ENCODE results near the gene CYP27B1.

CYP27B1 gene

GRCh38 chr12:57753756-57754337 lies 13.0 kb downstream of the CYP27B1 start:
- no peak overlapping the region for H2AFZ ChIP-seq (ENCODE audit: low read length)
- peaks cover 21% of the 10 kb centered on the region for H3K79me2 ChIP-seq (ENCODE audit: insufficient read depth, low read length)
- no peaks in the 10 kb centered on the region for H3K27me3 ChIP-seq (ENCODE audit: insufficient read depth, low read length)
- H3K4me2 ChIP-seq (ENCODE audit: low read length), result peak overlapping the region; percentile 56; the same call in 1 of the 2 replicates
- peaks cover 48% of the 10 kb centered on the region for H3K4me1 ChIP-seq (ENCODE audit: insufficient read depth, low read length, severe bottlenecking)
- TF ChIP-seq CTCF (IDR thresholded peaks at IDR 0.05; ENCODE audit: low read length) (no peak), EZH2 (IDR thresholded peaks at IDR 0.05; ENCODE audit: borderline replicate concordance, low read length) (no peak)
- no peaks in the 10 kb centered on the region for H3K9me3 ChIP-seq (ENCODE audit: low read length)
- peak overlapping the region; percentile 73 for H3K4me3 ChIP-seq (ENCODE audit: low read depth, low read length, poor library complexity, severe bottlenecking)
- H4K20me1 ChIP-seq (ENCODE audit: insufficient read depth, low read length), result no peaks in the 10 kb centered on the region
- peak overlapping the region; percentile 8; the same call in 1 of the 2 replicates for H3K9ac ChIP-seq (ENCODE audit: low read length)
- H3K27ac ChIP-seq (ENCODE audit: low read depth, low read length, poor library complexity, severe bottlenecking), result peak overlapping the region; percentile 64
- no peaks in the 10 kb centered on the region for H3F3A ChIP-seq (ENCODE audit: insufficient read depth, low read length)
- H3K9me2 ChIP-seq (ENCODE audit: low read depth, low read length), result no peaks in the 10 kb centered on the region
- H3K36me3 ChIP-seq (ENCODE audit: insufficient read depth, low read length), result peaks cover 41% of the 10 kb centered on the region

- Histone ChIP-seq H3K4me2 (ENCODE audit: low read length) (peak overlapping the region; percentile 70), H3K9me3 (ENCODE audit: low read length) (no peaks in the 10 kb centered on the region), H3K4me1 (ENCODE audit: insufficient read depth, low read length, severe bottlenecking) (peaks cover 48% of the 10 kb centered on the region), H2AFZ (ENCODE audit: low read length) (no peak overlapping the region), H3K9me2 (ENCODE audit: low read depth, low read length) (no peaks in the 10 kb centered on the region), H3K27ac (ENCODE audit: low read depth, low read length, poor library complexity, severe bottlenecking) (peak overlapping the region; percentile 64), H3K4me3 (ENCODE audit: low read depth, low read length, poor library complexity, severe bottlenecking) (peak overlapping the region; percentile 49), H3F3A (ENCODE audit: insufficient read depth, low read length) (no peaks in the 10 kb centered on the region), H4K20me1 (ENCODE audit: insufficient read depth, low read length) (no peaks in the 10 kb centered on the region), H3K36me3 (ENCODE audit: insufficient read depth, low read length) (peaks cover 41% of the 10 kb centered on the region), H3K79me2 (ENCODE audit: insufficient read depth, low read length) (peaks cover 21% of the 10 kb centered on the region), H3K27me3 (ENCODE audit: insufficient read depth, low read length) (no peaks in the 10 kb centered on the region), H3K9ac (ENCODE audit: low read length) (peak overlapping the region; percentile 37; the same call in 1 of the 2 replicates)
- TF ChIP-seq CTCF (IDR thresholded peaks at IDR 0.05; ENCODE audit: low read length) (no peak), EZH2 (IDR thresholded peaks at IDR 0.05; ENCODE audit: borderline replicate concordance, low read length) (no peak)
Observed at GRCh38 chr12:57752668-57753000, 14.2 kb downstream of the CYP27B1 start.

GRCh38 chr12:57751788-57752667 lies 14.8 kb downstream of the CYP27B1 start, which contains the start of gene CDK4:
Gene CDK4 (minus strand): TSS chr12:57752310. CDS start chr12:57751717, 593 bp downstream.
- peaks cover 47% of the 10 kb centered on the region for H3K4me1 ChIP-seq (ENCODE audit: insufficient read depth, low read length, severe bottlenecking)
- no peaks in the 10 kb centered on the region for H3K27me3 ChIP-seq (ENCODE audit: insufficient read depth, low read length)
- H3K9ac ChIP-seq (ENCODE audit: low read length), result peak within 1 kb of the TSS; percentile 99
- H3F3A ChIP-seq (ENCODE audit: insufficient read depth, low read length), result no peaks in the 10 kb centered on the region
- H2AFZ ChIP-seq (ENCODE audit: low read length), result no peak within 1 kb of the TSS
- H3K27ac ChIP-seq (ENCODE audit: low read depth, low read length, poor library complexity, severe bottlenecking), result peak within 1 kb of the TSS; percentile 64
- no peaks in the 10 kb centered on the region for H4K20me1 ChIP-seq (ENCODE audit: insufficient read depth, low read length)
- H3K36me3 ChIP-seq (ENCODE audit: insufficient read depth, low read length), result peaks cover 41% of the 10 kb centered on the region
- peak within 1 kb of the TSS; percentile 98 for H3K4me2 ChIP-seq (ENCODE audit: low read length)
- peaks cover 21% of the 10 kb centered on the region for H3K79me2 ChIP-seq (ENCODE audit: insufficient read depth, low read length)
- TF ChIP-seq CTCF (IDR thresholded peaks at IDR 0.05; ENCODE audit: low read length) (no peak), EZH2 (IDR thresholded peaks at IDR 0.05; ENCODE audit: borderline replicate concordance, low read length) (no peak)
- H3K9me3 ChIP-seq (ENCODE audit: low read length), result no peaks in the 10 kb centered on the region
- peak within 1 kb of the TSS; percentile 96 for H3K4me3 ChIP-seq (ENCODE audit: low read depth, low read length, poor library complexity, severe bottlenecking)
- H3K9me2 ChIP-seq (ENCODE audit: low read depth, low read length), result no peaks in the 10 kb centered on the region

All from OCI-LY1 (cell line).